Measurements from ENCODE around the gene IFI27L2.

GRCh38 chr14:94089479-94089878 is 39.9 kb downstream of the IFI27L2 start:
- no peak for TF ChIP-seq POLR2A (IDR thresholded peaks at IDR 0.05)
- TF ChIP-seq CTCF (IDR thresholded peaks at IDR 0.05): no peak
